Measurements from ENCODE around the gene SNAP29.

The SNAP29 gene

DNA sequence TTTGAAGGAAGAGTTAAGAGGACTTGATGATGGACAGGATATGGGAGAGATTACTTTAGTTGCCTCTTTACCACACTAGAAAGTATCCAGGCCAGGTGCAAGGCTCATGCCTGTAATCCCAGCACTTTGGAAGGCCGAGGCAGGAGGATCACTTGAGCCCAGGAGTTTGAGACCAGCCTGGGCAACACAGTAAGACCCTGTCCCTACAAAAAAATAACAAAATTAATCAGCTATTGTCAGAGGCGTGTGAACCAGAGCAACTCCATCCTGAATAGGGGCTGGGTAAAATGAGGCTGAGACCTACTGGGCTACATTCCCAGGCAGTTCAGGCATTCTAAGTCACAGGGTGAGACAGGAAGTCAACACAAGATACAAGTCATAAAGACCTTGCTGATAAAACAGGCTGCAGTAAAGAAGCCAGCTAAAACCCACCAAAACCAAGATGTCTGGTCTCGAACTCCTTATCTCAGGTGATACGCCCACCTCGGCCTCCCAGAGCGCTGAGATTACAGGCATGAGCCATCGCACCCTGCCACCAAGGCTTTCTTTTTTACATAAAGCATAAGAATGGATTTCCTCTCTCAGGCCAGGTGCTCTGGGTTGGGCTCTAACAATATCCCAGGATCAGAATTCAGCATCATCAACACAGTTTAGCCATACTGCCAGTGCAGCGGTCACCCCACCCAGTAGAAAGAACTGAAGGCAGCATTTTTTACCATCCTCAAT, 18.0 kb upstream of the SNAP29 start:
- Histone ChIP-seq H3K4me3 (replicated peaks; ENCODE audit: insufficient read depth, low read length) (no peak overlapping the region), H3K27me3 (ENCODE audit: insufficient read depth, poor library complexity, severe bottlenecking) (no peaks in the 10 kb centered on the region), H3K27ac (replicated peaks) (no peak overlapping the region)
- DNase-seq (ENCODE audit: low read depth in 1 of 2, low spot score in 1 of 2), result no peak
- TF ChIP-seq, protein P1, sequence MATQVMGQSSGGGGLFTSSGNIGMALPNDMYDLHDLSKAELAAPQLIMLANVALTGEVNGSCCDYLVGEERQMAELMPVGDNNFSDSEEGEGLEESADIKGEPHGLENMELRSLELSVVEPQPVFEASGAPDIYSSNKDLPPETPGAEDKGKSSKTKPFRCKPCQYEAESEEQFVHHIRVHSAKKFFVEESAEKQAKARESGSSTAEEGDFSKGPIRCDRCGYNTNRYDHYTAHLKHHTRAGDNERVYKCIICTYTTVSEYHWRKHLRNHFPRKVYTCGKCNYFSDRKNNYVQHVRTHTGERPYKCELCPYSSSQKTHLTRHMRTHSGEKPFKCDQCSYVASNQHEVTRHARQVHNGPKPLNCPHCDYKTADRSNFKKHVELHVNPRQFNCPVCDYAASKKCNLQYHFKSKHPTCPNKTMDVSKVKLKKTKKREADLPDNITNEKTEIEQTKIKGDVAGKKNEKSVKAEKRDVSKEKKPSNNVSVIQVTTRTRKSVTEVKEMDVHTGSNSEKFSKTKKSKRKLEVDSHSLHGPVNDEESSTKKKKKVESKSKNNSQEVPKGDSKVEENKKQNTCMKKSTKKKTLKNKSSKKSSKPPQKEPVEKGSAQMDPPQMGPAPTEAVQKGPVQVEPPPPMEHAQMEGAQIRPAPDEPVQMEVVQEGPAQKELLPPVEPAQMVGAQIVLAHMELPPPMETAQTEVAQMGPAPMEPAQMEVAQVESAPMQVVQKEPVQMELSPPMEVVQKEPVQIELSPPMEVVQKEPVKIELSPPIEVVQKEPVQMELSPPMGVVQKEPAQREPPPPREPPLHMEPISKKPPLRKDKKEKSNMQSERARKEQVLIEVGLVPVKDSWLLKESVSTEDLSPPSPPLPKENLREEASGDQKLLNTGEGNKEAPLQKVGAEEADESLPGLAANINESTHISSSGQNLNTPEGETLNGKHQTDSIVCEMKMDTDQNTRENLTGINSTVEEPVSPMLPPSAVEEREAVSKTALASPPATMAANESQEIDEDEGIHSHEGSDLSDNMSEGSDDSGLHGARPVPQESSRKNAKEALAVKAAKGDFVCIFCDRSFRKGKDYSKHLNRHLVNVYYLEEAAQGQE (IDR thresholded peaks at IDR 0.05; ENCODE audit: insufficient replicate concordance, low read depth), result no peak
- TF ChIP-seq, protein P2, sequence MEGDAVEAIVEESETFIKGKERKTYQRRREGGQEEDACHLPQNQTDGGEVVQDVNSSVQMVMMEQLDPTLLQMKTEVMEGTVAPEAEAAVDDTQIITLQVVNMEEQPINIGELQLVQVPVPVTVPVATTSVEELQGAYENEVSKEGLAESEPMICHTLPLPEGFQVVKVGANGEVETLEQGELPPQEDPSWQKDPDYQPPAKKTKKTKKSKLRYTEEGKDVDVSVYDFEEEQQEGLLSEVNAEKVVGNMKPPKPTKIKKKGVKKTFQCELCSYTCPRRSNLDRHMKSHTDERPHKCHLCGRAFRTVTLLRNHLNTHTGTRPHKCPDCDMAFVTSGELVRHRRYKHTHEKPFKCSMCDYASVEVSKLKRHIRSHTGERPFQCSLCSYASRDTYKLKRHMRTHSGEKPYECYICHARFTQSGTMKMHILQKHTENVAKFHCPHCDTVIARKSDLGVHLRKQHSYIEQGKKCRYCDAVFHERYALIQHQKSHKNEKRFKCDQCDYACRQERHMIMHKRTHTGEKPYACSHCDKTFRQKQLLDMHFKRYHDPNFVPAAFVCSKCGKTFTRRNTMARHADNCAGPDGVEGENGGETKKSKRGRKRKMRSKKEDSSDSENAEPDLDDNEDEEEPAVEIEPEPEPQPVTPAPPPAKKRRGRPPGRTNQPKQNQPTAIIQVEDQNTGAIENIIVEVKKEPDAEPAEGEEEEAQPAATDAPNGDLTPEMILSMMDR (IDR thresholded peaks at IDR 0.05; ENCODE audit: insufficient read depth, low read length), result no peak
- TF ChIP-seq GABPA (IDR thresholded peaks at IDR 0.05; ENCODE audit: low read depth), result no peak
- no peak for TF ChIP-seq POLR2AphosphoS5 (IDR thresholded peaks at IDR 0.05; ENCODE audit: low read depth)
- TF ChIP-seq SPI1 (IDR thresholded peaks at IDR 0.05; ENCODE audit: borderline replicate concordance, low read depth), result no peak

DNA sequence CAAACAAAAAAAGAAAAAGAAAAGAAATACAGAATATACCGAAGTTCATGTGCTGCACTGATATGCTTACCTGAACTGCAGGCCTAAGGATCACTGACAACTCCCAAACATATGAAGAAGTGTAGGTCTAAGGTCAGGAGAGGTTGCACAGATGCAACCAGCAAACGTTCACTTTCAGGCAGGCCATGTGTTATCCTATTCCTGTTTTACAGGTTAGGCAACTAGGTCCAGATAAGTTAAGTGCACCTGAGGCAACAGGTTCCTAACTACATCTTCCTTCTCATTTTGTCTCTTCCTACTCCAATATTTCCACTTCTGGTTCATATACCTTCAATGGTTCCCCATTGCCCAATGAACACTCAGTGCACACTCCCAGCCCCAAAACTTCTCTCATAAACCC, 15.3 kb upstream of the SNAP29 start:
- Histone ChIP-seq H3K27ac (replicated peaks) (no peak overlapping the region), H3K4me3 (replicated peaks; ENCODE audit: insufficient read depth, low read length) (no peak overlapping the region), H3K27me3 (ENCODE audit: insufficient read depth, poor library complexity, severe bottlenecking) (no peaks in the 10 kb centered on the region)
- DNase-seq (ENCODE audit: low read depth in 1 of 2, low spot score in 1 of 2), result no peak
- TF ChIP-seq POLR2AphosphoS5 (IDR thresholded peaks at IDR 0.05; ENCODE audit: low read depth) (no peak), GABPA (IDR thresholded peaks at IDR 0.05; ENCODE audit: low read depth) (no peak), SPI1 (IDR thresholded peaks at IDR 0.05; ENCODE audit: borderline replicate concordance, low read depth) (no peak)
- TF ChIP-seq, protein P2 (IDR thresholded peaks at IDR 0.05; ENCODE audit: insufficient read depth, low read length), result no peak
- TF ChIP-seq, protein P1 (IDR thresholded peaks at IDR 0.05; ENCODE audit: insufficient replicate concordance, low read depth), result no peak

DNA sequence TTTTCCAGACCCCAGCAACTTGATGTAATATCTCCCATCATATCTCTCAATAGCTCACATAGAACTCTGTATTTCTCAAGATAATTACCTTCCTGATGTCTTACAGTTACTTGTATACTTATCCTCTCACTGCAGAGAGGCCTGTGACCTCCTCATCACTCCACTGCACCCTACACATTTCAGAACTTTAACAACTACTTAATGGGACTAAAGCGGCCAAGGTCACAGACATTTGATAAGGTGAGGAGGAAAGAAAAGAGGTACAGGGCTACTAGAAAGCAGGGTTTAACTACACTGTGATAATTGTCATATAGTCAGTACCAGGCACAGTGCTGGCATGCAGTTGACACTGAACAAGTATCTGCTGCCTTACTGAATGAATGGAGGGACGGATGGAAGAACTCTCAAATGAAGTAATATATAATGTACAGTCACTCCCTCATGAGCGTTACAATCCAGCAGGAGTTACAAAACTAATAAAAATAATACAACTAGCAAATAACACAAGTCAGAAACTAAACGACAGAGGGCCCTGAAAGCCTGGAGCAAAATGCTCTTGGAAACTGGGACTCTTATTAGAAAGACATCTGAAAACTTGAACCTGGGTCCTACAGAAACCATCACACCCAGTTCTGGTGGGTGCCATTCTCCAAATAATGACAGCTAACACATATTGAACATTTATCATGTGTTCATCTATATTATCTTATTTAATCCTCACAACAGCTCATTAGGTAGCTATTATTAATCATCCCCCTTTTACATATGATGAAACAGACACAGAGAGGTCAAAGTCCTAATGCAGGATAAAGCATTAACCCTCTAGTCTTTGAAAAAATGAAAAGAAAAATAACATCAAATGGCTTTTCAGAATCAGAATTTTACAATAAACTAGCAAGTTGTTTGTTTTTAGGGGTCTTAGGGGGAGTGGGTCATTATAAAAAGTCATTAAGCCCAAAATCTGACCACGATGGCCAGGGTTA, 14.5 kb upstream of the SNAP29 start:
- TF ChIP-seq, protein P1 (IDR thresholded peaks at IDR 0.05; ENCODE audit: insufficient replicate concordance, low read depth), result no peak
- TF ChIP-seq, protein P2 (IDR thresholded peaks at IDR 0.05; ENCODE audit: insufficient read depth, low read length), result no peak
- TF ChIP-seq GABPA (IDR thresholded peaks at IDR 0.05; ENCODE audit: low read depth) (no peak), SPI1 (IDR thresholded peaks at IDR 0.05; ENCODE audit: borderline replicate concordance, low read depth) (no peak), POLR2AphosphoS5 (IDR thresholded peaks at IDR 0.05; ENCODE audit: low read depth) (no peak)

More for the DNA sequence above, 14.5 kb upstream of the SNAP29 start:
- Histone ChIP-seq H3K27ac (replicated peaks) (no peak overlapping the region), H3K4me3 (replicated peaks; ENCODE audit: insufficient read depth, low read length) (no peak overlapping the region), H3K27me3 (ENCODE audit: insufficient read depth, poor library complexity, severe bottlenecking) (no peaks in the 10 kb centered on the region)
- DNase-seq (ENCODE audit: low read depth in 1 of 2, low spot score in 1 of 2), result no peak

Data from HL-60 (cell line).